Measurements from ENCODE around the gene SCMH1.

GRCh38 chr1:41200728-41201127, 41.4 kb downstream of the SCMH1 start:
- TF ChIP-seq, protein P1, sequence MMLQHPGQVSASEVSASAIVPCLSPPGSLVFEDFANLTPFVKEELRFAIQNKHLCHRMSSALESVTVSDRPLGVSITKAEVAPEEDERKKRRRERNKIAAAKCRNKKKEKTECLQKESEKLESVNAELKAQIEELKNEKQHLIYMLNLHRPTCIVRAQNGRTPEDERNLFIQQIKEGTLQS (IDR thresholded peaks at IDR 0.05) = no peak
- no peak for TF ChIP-seq CTCF (IDR thresholded peaks at IDR 0.05; ENCODE audit: low read depth, low read length, missing input control)
- no peak for TF ChIP-seq SP1 (IDR thresholded peaks at IDR 0.05)
- no peak for TF ChIP-seq EGR1 (IDR thresholded peaks at IDR 0.05; ENCODE audit: low read depth in 2 of 2)
- TF ChIP-seq FOXA1 (IDR thresholded peaks at IDR 0.05) = no peak
